Measurements from ENCODE around the gene ISG20L2.
A peak's percentile ranks its signal among the peaks of the same experiment; 100 is the strongest.
"Not testable (repeated sequence)": the region's sequence is repeated elsewhere in the genome, so short reads cannot be mapped to it uniquely, and the experiment has no call there.

The ISG20L2 gene

GRCh38 chr1:156728599-156729462 lies at the start of gene ISG20L2:
TSS of gene ISG20L2 (minus strand) at chr1:156728766. CDS start at chr1:156727652, 1,114 bp downstream.
- peak; percentile 99 for DNase-seq

- DNase-seq, result no peak
These were observed 49.0 kb upstream of the ISG20L2 start for GRCh38 chr1:156777573-156777972.

- no peak for DNase-seq
These were observed 48.4 kb upstream of the ISG20L2 start for GRCh38 chr1:156776942-156777341.

GRCh38 chr1:156775799-156776198 lies 47.2 kb upstream of the ISG20L2 start:
- DNase-seq, result no peak

- no peak for DNase-seq
These were observed 45.0 kb upstream of the ISG20L2 start for GRCh38 chr1:156773607-156774006.

- DNase-seq, result no peak
These were observed 44.3 kb upstream of the ISG20L2 start for GRCh38 chr1:156772728-156773497.

GRCh38 chr1:156772222-156772621 lies 43.7 kb upstream of the ISG20L2 start:
- DNase-seq, result no peak

- no peak for DNase-seq
These were observed 40.2 kb upstream of the ISG20L2 start for GRCh38 chr1:156768610-156769295.

- no peak for DNase-seq
These were observed 39.5 kb upstream of the ISG20L2 start for GRCh38 chr1:156767879-156768604.

- DNase-seq, result peak; percentile 100
These were observed 38.7 kb upstream of the ISG20L2 start, which contains the start of gene PRCC for GRCh38 chr1:156767101-156767878. TSS of gene PRCC (plus strand) at chr1:156767535. CDS start at chr1:156767772, 237 bp downstream.

- no peak for DNase-seq
These were observed 37.9 kb upstream of the ISG20L2 start for GRCh38 chr1:156766298-156767100.

- DNase-seq, result no peak
These were observed 37.1 kb upstream of the ISG20L2 start for GRCh38 chr1:156765666-156766065.

- DNase-seq, result not testable (repeated sequence)
These were observed 36.6 kb upstream of the ISG20L2 start for GRCh38 chr1:156765136-156765535.

GRCh38 chr1:156760796-156761104 lies 32.2 kb upstream of the ISG20L2 start:
- DNase-seq, result no peak

GRCh38 chr1:156760092-156760795 lies 31.7 kb upstream of the ISG20L2 start:
- peak; percentile 68 for DNase-seq

GRCh38 chr1:156757572-156758253 lies 29.1 kb upstream of the ISG20L2 start:
- DNase-seq, result not testable (repeated sequence)

GRCh38 chr1:156756355-156756754 lies 27.8 kb upstream of the ISG20L2 start:
- DNase-seq, result no peak

GRCh38 chr1:156755527-156755950 lies 27.0 kb upstream of the ISG20L2 start:
- DNase-seq, result no peak

- peak; percentile 90 for DNase-seq
These were observed 25.7 kb upstream of the ISG20L2 start for GRCh38 chr1:156754219-156754618.
